Measurements from ENCODE around the gene MC3R.

- TF ChIP-seq CTCF (IDR thresholded peaks at IDR 0.05), result no peak
- TF ChIP-seq POLR2A (IDR thresholded peaks at IDR 0.05), result no peak
- no peak for TF ChIP-seq EP300 (IDR thresholded peaks at IDR 0.05)
Observed at GRCh38 chr20:56229812-56230211, 18.7 kb upstream of the MC3R start.

Measured in upper lobe of left lung (tissue), 4 donors.